GM18873 (cell line): ENCODE results near the gene C16orf92.

Experiments
- ATAC-seq: cut with Tn5 transposase; IDR thresholded peaks from one replicate; pipeline ENCODE4 v1.9.1; 2021; ENCODE audit warnings: mild to moderate bottlenecking, moderate library complexity, moderate number of reproducible peaks; ENCODE audit not compliant: unreplicated experiment, low FRiP score

The C16orf92 gene, protein sequence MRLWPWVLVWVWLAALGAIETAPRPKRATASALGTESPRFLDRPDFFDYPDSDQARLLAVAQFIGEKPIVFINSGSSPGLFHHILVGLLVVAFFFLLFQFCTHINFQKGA

GRCh38 chr16:30022887-30023286, at the start of gene C16orf92:
Gene C16orf92, plus strand, starts transcription at chr16:30023198. Its CDS starts 143 bp downstream, at chr16:30023341.
- ATAC-seq = no peak

- peak; percentile 73 for ATAC-seq
Observed at GRCh38 chr16:29973384-29974246, 49.4 kb upstream of the C16orf92 start, which contains the start of gene TAOK2. Gene TAOK2, plus strand, starts transcription at chr16:29973868. Its CDS starts 3,905 bp downstream, at chr16:29977773.

- ATAC-seq = no peak
Observed at GRCh38 chr16:29974291-29975133, 48.5 kb upstream of the C16orf92 start.

DNA sequence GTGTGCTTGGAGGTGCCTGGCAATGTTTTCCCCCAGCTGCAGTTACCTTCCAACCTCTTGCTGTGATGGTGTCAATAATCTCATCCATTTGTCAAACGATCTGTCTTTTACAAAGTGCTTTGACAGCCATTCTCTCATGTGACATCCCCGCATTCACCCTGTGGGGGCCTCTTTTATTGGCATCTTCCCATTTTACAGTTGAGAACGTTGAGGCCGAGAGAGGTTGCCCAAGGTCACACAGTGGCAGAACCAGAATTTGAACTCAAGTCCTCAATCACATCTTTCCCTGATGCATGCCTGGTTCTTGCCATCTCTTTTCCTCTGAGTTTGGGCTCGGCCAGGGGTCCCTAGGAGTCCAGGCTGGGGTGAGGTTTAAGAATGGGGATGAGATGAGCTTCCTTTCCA, 47.9 kb upstream of the C16orf92 start:
- ATAC-seq = no peak

GRCh38 chr16:29975811-29976511, 47.0 kb upstream of the C16orf92 start:
- no peak for ATAC-seq

DNA sequence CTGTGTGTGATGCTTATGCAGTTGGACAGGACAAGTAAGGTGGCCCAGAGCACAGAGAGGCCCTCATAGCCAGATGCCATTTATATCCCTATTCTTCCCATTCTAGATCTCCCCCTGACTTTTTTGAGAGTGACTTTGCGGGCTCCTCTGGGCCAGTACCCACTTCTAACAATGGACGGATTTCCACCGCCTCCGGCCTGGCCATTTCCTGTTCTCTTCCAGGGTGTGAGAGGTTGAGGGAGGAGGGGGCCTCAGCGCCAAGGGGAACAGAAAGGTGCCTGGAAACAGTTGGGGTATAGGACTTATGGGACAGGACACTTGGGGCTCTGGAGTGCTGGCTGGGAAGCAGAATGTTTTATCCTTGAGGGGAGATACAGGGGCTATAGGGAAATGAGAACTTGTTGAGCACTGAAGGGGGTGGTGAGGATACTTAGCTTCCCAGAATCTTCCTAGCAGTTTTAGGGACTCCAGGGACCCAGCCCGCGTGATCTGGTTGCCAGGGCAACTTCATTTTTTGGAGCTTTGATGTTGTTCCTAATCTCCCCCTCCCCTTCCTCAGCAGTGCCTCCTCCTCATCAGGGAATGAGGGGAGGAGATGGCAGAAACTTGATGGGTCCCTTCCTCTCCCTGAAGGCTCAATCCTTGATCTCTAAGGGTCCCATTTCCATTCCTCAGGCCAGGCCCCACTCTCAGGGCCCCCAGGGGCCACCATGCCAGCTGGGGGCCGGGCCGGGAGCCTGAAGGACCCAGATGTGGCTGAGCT, 45.8 kb upstream of the C16orf92 start:
- ATAC-seq = no peak

- ATAC-seq = no peak
Observed at GRCh38 chr16:29978081-29978480, 44.9 kb upstream of the C16orf92 start.

DNA sequence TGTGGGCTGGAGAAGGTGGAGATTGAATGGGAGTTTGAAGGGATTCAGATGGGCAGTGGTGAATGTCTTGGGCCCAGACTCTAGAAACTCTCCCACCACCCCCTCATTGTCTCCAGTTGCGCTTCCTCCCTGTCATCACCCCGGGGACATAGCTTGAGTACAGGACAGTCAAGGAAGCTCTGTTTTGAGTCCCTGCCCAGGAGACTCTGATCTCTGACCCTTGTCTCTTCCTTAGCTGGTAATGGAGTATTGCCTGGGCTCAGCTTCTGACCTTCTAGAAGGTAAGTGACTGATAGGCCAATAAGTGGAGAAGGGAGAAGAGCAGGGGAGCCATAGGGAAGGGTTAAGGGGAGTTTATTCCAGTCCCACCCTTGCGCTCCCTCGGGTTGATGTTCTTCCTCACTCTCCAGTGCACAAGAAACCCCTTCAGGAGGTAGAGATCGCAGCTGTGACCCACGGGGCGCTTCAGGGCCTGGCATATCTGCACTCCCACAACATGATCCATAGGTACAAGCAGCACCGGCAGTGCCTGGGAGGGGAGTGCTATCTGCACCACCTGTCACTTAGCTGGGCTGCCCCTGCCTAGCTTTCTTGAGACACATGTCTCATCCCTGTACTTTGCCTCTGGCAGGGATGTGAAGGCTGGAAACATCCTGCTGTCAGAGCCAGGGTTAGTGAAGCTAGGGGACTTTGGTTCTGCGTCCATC, 44.3 kb upstream of the C16orf92 start:
- no peak for ATAC-seq

- no peak for ATAC-seq
Observed at GRCh38 chr16:29982560-29983419, 40.2 kb upstream of the C16orf92 start.

GRCh38 chr16:29983420-29984136, 39.4 kb upstream of the C16orf92 start:
- ATAC-seq = no peak

GRCh38 chr16:29984137-29984763, 38.7 kb upstream of the C16orf92 start:
- no peak for ATAC-seq

DNA sequence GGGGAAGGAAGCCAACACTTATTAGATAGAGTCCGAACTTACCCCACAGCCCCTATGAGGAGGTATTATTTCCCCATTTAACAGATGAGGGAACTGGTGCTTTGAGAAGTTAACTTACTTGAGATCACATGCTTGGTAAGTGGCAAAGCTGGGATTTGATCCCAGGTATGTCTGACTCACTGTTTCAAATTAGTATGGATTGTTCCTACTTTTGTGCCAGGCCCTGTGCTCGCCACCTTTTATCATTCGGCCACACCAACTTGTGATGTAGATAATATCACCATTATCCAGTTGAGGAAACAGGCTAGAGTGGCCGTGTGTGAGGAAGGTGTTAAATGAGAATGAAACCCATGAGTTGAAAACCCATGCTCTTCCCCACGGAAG, 38.2 kb upstream of the C16orf92 start:
- ATAC-seq = no peak

DNA sequence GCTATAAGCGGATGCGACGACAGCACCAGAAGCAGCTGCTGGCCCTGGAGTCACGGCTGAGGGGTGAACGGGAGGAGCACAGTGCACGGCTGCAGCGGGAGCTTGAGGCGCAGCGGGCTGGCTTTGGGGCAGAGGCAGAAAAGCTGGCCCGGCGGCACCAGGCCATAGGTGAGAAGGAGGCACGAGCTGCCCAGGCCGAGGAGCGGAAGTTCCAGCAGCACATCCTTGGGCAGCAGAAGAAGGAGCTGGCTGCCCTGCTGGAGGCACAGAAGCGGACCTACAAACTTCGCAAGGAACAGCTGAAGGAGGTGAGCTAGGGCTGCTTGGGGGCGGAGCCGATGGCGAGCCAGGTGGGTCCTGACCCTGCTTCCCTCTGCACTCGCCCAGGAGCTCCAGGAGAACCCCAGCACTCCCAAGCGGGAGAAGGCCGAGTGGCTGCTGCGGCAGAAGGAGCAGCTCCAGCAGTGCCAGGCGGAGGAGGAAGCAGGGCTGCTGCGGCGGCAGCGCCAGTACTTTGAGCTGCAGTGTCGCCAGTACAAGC, 37.7 kb upstream of the C16orf92 start:
- no peak for ATAC-seq

GRCh38 chr16:29986231-29986630, 36.8 kb upstream of the C16orf92 start:
- no peak for ATAC-seq

DNA sequence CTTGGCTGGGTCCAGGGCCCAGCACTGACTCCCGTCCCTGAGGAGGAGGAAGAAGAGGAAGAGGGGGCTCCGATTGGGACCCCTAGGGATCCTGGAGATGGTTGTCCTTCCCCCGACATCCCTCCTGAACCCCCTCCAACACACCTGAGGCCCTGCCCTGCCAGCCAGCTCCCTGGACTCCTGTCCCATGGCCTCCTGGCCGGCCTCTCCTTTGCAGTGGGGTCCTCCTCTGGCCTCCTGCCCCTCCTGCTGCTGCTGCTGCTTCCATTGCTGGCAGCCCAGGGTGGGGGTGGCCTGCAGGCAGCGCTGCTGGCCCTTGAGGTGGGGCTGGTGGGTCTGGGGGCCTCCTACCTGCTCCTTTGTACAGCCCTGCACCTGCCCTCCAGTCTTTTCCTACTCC, 36.1 kb upstream of the C16orf92 start:
- no peak for ATAC-seq

- no peak for ATAC-seq
Observed at GRCh38 chr16:29987371-29988085, 35.5 kb upstream of the C16orf92 start.
